IMR-90 (cell line): ENCODE data around the gene ARL13A. TPM values are rescaled to one million over a fixed set of nuclear protein-coding genes. Genes with fewer than 3 reads are reported as not detected.

Experiments
- polyA plus RNA-seq, 3 experiments: library from polyadenylated mRNA; depleted of rRNA; stranded (reverse); fragments of >200 nt; gene quantifications; 2 replicates each; pipeline ENCODE4 v1.2.3, GENCODE V29; 2012; ENCODE audit warnings: low replicate concordance in 1 of 3
- total RNA-seq: library from RNA; depleted of rRNA; stranded (reverse); fragments of >200 nt; gene quantifications from 2 replicates; pipeline ENCODE4 v1.2.3, GENCODE V29; 2012; rRNA removed

The ARL13A gene
- total and polyA plus RNA-seq, 2 of the 4 experiments (the other 2 are of a cell fraction) = not detected

Other genes with a start within 250 kb of the ARL13A start
- 2.3 and 3.1 TPM in 2 replicates for gene SYTL4, start 237.6 kb upstream of the ARL13A start, total RNA-seq
- gene SYTL4, start 237.6 kb upstream of the ARL13A start, polyA plus RNA-seq (2012; rRNA removed) = 1.6 and 2.4 TPM in 2 replicates
- 27.8 and 30.3 TPM in 2 replicates for gene CSTF2, start 149.3 kb upstream of the ARL13A start, total RNA-seq
- 21.8 and 22.8 TPM in 2 replicates for gene CSTF2, start 149.3 kb upstream of the ARL13A start, polyA plus RNA-seq (2012; rRNA removed)
- not detected in 2 replicates for gene NOX1, start 95.3 kb upstream of the ARL13A start, total RNA-seq
- 0.04 TPM in 1 of 2 replicates, not detected in the other for gene NOX1, start 95.3 kb upstream of the ARL13A start, polyA plus RNA-seq (2012; rRNA removed)
- gene XKRX, start 40.8 kb upstream of the ARL13A start, total RNA-seq = 0.83 and 0.90 TPM in 2 replicates
- 0.26 and 0.39 TPM in 2 replicates for gene XKRX, start 40.8 kb upstream of the ARL13A start, polyA plus RNA-seq (2012; rRNA removed)
- gene TRMT2B, start 82.4 kb downstream of the ARL13A start, total RNA-seq = 10.8 and 13.4 TPM in 2 replicates
- gene TRMT2B, start 82.4 kb downstream of the ARL13A start, polyA plus RNA-seq (2012; rRNA removed) = 6.5 and 7.7 TPM in 2 replicates
- gene TMEM35A, start 109.2 kb downstream of the ARL13A start, total RNA-seq = 11.3 and 12.8 TPM in 2 replicates
- 13.7 and 14.2 TPM in 2 replicates for gene TMEM35A, start 109.2 kb downstream of the ARL13A start, polyA plus RNA-seq (2012; rRNA removed)
- gene CENPI, start 128.5 kb downstream of the ARL13A start, total RNA-seq = 24.2 and 25.8 TPM in 2 replicates
- gene CENPI, start 128.5 kb downstream of the ARL13A start, polyA plus RNA-seq (2012; rRNA removed) = 4.8 and 5.5 TPM in 2 replicates